HCT116 (cell line): ENCODE measurements around the gene WASHC2A. TPM values are rescaled to one million over a fixed set of nuclear protein-coding genes. Genes with fewer than 3 reads are reported as not detected.
"Not testable (repeated sequence)": the region's sequence is repeated elsewhere in the genome, so short reads cannot be mapped to it uniquely, and the experiment has no call there.

Experiments
- ATAC-seq: fragments of 200-7000 bp; cut with Tn5 transposase; 2 replicates; pipeline ENCODE4 v1.9.1; 2020; ENCODE audit warnings: mild to moderate bottlenecking, moderate library complexity
- BruUV-seq: library from RNA; stranded (reverse); fragments of 400-500 nt; replicated peaks from 2 replicates; lab custom pipeline; 2021; lab: Mats Ljungman, UMichigan
- CTCF ChIA-PET: fragments of 300-600 bp; sonication (Branson Sonifier 250); formaldehyde crosslinking; loops from one replicate; lab custom pipeline; 2021; ENCODE audit warnings: antibody characterized with exemption; lab: Charles Lee
- POLR2A ChIA-PET: fragments of 300-600, 350-600 bp; sonication (Branson Sonifier 250); formaldehyde crosslinking; loops from one replicate; lab custom pipeline; 2021; ENCODE audit warnings: antibody characterized with exemption; lab: Charles Lee
- RAD21 ChIA-PET, 2 experiments: fragments of 300-600 bp; sonication (Branson Sonifier 250); formaldehyde crosslinking; loops; one replicate each; lab custom pipeline; 2023; ENCODE audit warnings: low total read pairs in 2 of 2; ENCODE audit not compliant: uncharacterized antibody in 2 of 2, unreplicated experiment in 2 of 2, low non-redundant PET in 1 of 2; lab: Charles Lee
- DNase-seq: peaks from one replicate; pipeline ENCODE4 v3.0.0-alpha.2; 2010; ENCODE audit warnings: low read depth, low spot score
- H2AFZ ChIP-seq: fragments of 200-600 bp; shearing (Covaris generic), sonication (generic); 2 replicates; pipeline ENCODE4 v1.6.1; 2017; ENCODE audit warnings: low read depth, mixed run types, mixed read lengths, antibody characterized with exemption, low read length; ENCODE audit not compliant: poor library complexity, severe bottlenecking
- H3K27ac ChIP-seq: 2 replicates; pipeline ENCODE4 v1.5.1; 2012; ENCODE audit warnings: low read depth, low read length
- H3K27me3 ChIP-seq: fragments of 200-600 bp; sonication (generic); 2 replicates; pipeline ENCODE4 v1.6.1; 2016; ENCODE audit warnings: mixed run types, low read length, mixed read lengths; ENCODE audit not compliant: insufficient read depth
- H3K36me3 ChIP-seq, 2 experiments: fragments of 200-500 bp in 1 of 2; fragments of 200-600 bp in 1 of 2; sonication (Bioruptor generic) in 1 of 2; sonication (generic) in 1 of 2; 2 replicates each; pipeline versions ENCODE4 v1.5.1 to v1.6.1; 2014 to 2016; ENCODE audit warnings: low read length in 2 of 2, inconsistent platforms in 1 of 2, mixed read lengths in 1 of 2, mixed run types in 1 of 2; ENCODE audit not compliant: insufficient read depth in 2 of 2, control insufficient read depth in 1 of 2
- H3K4me1 ChIP-seq, 2 experiments: fragments of 200-600 bp in 1 of 2; sonication (generic) in 1 of 2; 2 replicates each; pipeline versions ENCODE4 v1.5.1 to v1.6.1; 2012 to 2017; ENCODE audit warnings: low read length in 2 of 2, inconsistent platforms in 1 of 2, mild to moderate bottlenecking in 1 of 2, mixed read lengths in 1 of 2, mixed run types in 1 of 2, moderate library complexity in 1 of 2; ENCODE audit not compliant: insufficient read depth in 2 of 2, control insufficient read depth in 1 of 2
- H3K4me2 ChIP-seq: fragments of 200-600 bp; sonication (generic); 2 replicates; pipeline ENCODE4 v1.6.1; 2017; ENCODE audit warnings: mixed run types, low read length, mixed read lengths
- H3K4me3 ChIP-seq, 2 experiments: fragments of 200-600 bp in 1 of 2; sonication (generic) in 1 of 2; replicated peaks in 1 of 2; 2 replicates each; pipeline ENCODE4 v1.5.1; 2011 to 2016; ENCODE audit warnings: low read length in 2 of 2, control low read depth in 1 of 2, low read depth in 1 of 2, mild to moderate bottlenecking in 1 of 2, mixed read lengths in 1 of 2, mixed run types in 1 of 2
- H3K79me2 ChIP-seq: fragments of 200-600 bp; sonication (generic); 2 replicates; pipeline ENCODE4 v1.6.1; 2017; ENCODE audit warnings: mild to moderate bottlenecking, mixed run types, low read length, moderate library complexity, mixed read lengths; ENCODE audit not compliant: insufficient read depth
- H3K9ac ChIP-seq: fragments of 200-600 bp; sonication (generic); 2 replicates; pipeline ENCODE4 v1.6.1; 2016; ENCODE audit warnings: low read length, mixed read lengths
- H3K9me2 ChIP-seq: fragments of 200-600 bp; sonication (generic), shearing (Covaris generic); 2 replicates; pipeline ENCODE4 v1.6.1; 2017; ENCODE audit warnings: mixed run types, mild to moderate bottlenecking, moderate library complexity; ENCODE audit not compliant: insufficient read depth
- H3K9me3 ChIP-seq, 2 experiments: fragments of 200-500 bp in 1 of 2; fragments of 200-600 bp in 1 of 2; sonication (Bioruptor generic) in 1 of 2; sonication (generic) in 1 of 2; 2 replicates each; pipeline ENCODE4 v1.6.1; 2014 to 2017; ENCODE audit warnings: low read length in 2 of 2, mixed read lengths in 2 of 2, inconsistent platforms in 1 of 2, low read depth in 1 of 2, mild to moderate bottlenecking in 1 of 2, mixed run types in 1 of 2, moderate library complexity in 1 of 2; ENCODE audit not compliant: control insufficient read depth in 1 of 2, insufficient read depth in 1 of 2
- H4K20me1 ChIP-seq: fragments of 200-600 bp; sonication (generic), shearing (Covaris generic); 2 replicates; pipeline ENCODE4 v1.6.1; 2017; ENCODE audit warnings: mixed run types, mild to moderate bottlenecking, moderate library complexity; ENCODE audit not compliant: insufficient read depth
- ATF3 ChIP-seq: IDR thresholded peaks from 2 replicates; pipeline ENCODE4 v1.6.1; 2012
- CBX3 ChIP-seq: IDR thresholded peaks from 2 replicates; pipeline ENCODE4 v1.6.1; 2012; ENCODE audit warnings: low read depth
- CTCF ChIP-seq, 3 experiments: fragments of 200-600 bp in 1 of 3; sonication (generic) in 1 of 3; IDR thresholded peaks in 2 of 3; conservative IDR thresholded peaks in 1 of 3; 2 replicates each; pipeline ENCODE4 v1.5.1; 2012 to 2017; ENCODE audit warnings: low read depth in 2 of 3, low read length in 2 of 3, antibody characterized with exemption in 1 of 3, borderline replicate concordance in 1 of 3, control low read depth in 1 of 3, mild to moderate bottlenecking in 1 of 3, mixed read lengths in 1 of 3, mixed run types in 1 of 3, moderate library complexity in 1 of 3; ENCODE audit not compliant: insufficient read depth in 1 of 3
- ELF1 ChIP-seq: IDR thresholded peaks from 2 replicates; pipeline ENCODE4 v1.6.1; 2012; ENCODE audit warnings: low read depth, borderline replicate concordance
- EZH2 ChIP-seq: fragments of 200-600 bp; sonication (generic); IDR thresholded peaks from 2 replicates; pipeline ENCODE4 v1.6.1; 2017; ENCODE audit warnings: antibody characterized with exemption, mixed run types
- EZH2phosphoT487 ChIP-seq: fragments of 200-600 bp; IDR thresholded peaks from 2 replicates; pipeline ENCODE4 v1.6.1; 2018; ENCODE audit warnings: antibody characterized with exemption, borderline replicate concordance
- FOSL1 ChIP-seq: IDR thresholded peaks from 2 replicates; pipeline ENCODE4 v1.6.1; 2012; ENCODE audit warnings: low read depth
- MAX ChIP-seq: IDR thresholded peaks from 2 replicates; pipeline ENCODE4 v1.6.1; 2012
- POLR2A ChIP-seq: IDR thresholded peaks from 2 replicates; pipeline ENCODE4 v1.7.0; 2011; ENCODE audit warnings: borderline replicate concordance; ENCODE audit not compliant: insufficient read depth, insufficient read length; ENCODE audit errors: extremely low read depth
- POLR2AphosphoS5 ChIP-seq: IDR thresholded peaks from 2 replicates; pipeline ENCODE4 v1.6.1; 2011; ENCODE audit warnings: mild to moderate bottlenecking, low read depth, low read length, moderate library complexity
- RAD21 ChIP-seq: IDR thresholded peaks from 2 replicates; pipeline ENCODE4 v1.6.1; 2012; ENCODE audit warnings: low read depth, mild to moderate bottlenecking
- SIN3A ChIP-seq: IDR thresholded peaks from 2 replicates; pipeline ENCODE4 v1.6.1; 2012; ENCODE audit warnings: low read depth
- SP1 ChIP-seq: IDR thresholded peaks from 2 replicates; pipeline ENCODE4 v1.6.1; 2012; ENCODE audit warnings: low read depth
- SRF ChIP-seq: IDR thresholded peaks from 2 replicates; pipeline ENCODE4 v1.6.1; 2012; ENCODE audit warnings: low read depth
- YY1 ChIP-seq: IDR thresholded peaks from 2 replicates; pipeline ENCODE4 v1.6.1; 2011; ENCODE audit warnings: low read length, low read depth, moderate library complexity, mild to moderate bottlenecking; ENCODE audit not compliant: insufficient replicate concordance; ENCODE audit errors: extremely low read depth
- ZBTB33 ChIP-seq: IDR thresholded peaks from 2 replicates; pipeline ENCODE4 v1.6.1; 2011; ENCODE audit warnings: mild to moderate bottlenecking, low read length, moderate library complexity; ENCODE audit not compliant: insufficient replicate concordance; ENCODE audit errors: extremely low read depth
- ZNF274 ChIP-seq: fragments of 200-500 bp; sonication (Bioruptor generic); IDR thresholded peaks from 2 replicates; pipeline ENCODE4 v1.6.1; 2014; ENCODE audit warnings: mild to moderate bottlenecking, low read depth, low read length, inconsistent platforms
- intact Hi-C: fragments of 100-400 bp; cut with micrococcal nuclease; formaldehyde crosslinking; loops from 2 replicates; pipeline ENCODE4 v1.10.0; 2022
- total RNA-seq: library from RNA; stranded (reverse); gene quantifications from one replicate; pipeline ENCODE4 v1.2.1, GENCODE V29; 2021; ENCODE audit not compliant: unreplicated experiment

Gene WASHC2A
- total RNA-seq, 1 experiment from 2014 or later, result 19.2 TPM

GRCh38 chr10:50024716-50025383 is 42.9 kb upstream of the WASHC2A start:
- H3K27me3 ChIP-seq, H3K4me3 ChIP-seq, H3K9ac ChIP-seq, H3K9me2 ChIP-seq, BruUV-seq, intact Hi-C loops, ATAC-seq, RAD21 ChIA-PET, H3K4me1 ChIP-seq, H3K4me2 ChIP-seq, H3K36me3 ChIP-seq, POLR2A ChIA-PET, DNase-seq, H3K27ac ChIP-seq, H4K20me1 ChIP-seq, H2AFZ ChIP-seq, H3K79me2 ChIP-seq, CTCF ChIA-PET, H3K9me3 ChIP-seq: not testable (repeated sequence)

- no peaks in the 10 kb centered on the region for H3K79me2 ChIP-seq
- H3K27ac ChIP-seq, result no peak overlapping the region
- ChIA-PET POLR2A (no interaction called here), RAD21 (no interaction called here), CTCF (no interaction called here)
- H3K4me2 ChIP-seq, result no peak overlapping the region
- no peaks in the 10 kb centered on the region for H4K20me1 ChIP-seq
- no peak overlapping the region for H3K9ac ChIP-seq
- H3K27me3 ChIP-seq, result no peaks in the 10 kb centered on the region; the same call in 1 of the 2 replicates
- no TSS peak for BruUV-seq
- no peaks in the 10 kb centered on the region for H3K9me3 ChIP-seq
- ATAC-seq, result no peak
- no peak overlapping the region for H3K4me3 ChIP-seq
- H3K36me3 ChIP-seq, result no peaks in the 10 kb centered on the region
- DNase-seq, result no peak
- H3K4me1 ChIP-seq, result no peaks in the 10 kb centered on the region
- no peak overlapping the region for H2AFZ ChIP-seq
- H3K9me2 ChIP-seq, result no peaks in the 10 kb centered on the region
- intact Hi-C loops, result no loop called here
- TF ChIP-seq MAX, result no peak
- no peak for TF ChIP-seq EZH2phosphoT487
- TF ChIP-seq SRF, result no peak
- no peak for TF ChIP-seq ZNF274
- no peak for TF ChIP-seq ZBTB33
- no peak for TF ChIP-seq POLR2A
- TF ChIP-seq EZH2, result no peak
- no peak for TF ChIP-seq POLR2AphosphoS5
- no peak for TF ChIP-seq SIN3A
- no peak for TF ChIP-seq SP1
- no peak for TF ChIP-seq ELF1
- TF ChIP-seq ATF3, result no peak
- TF ChIP-seq CBX3, result no peak
- TF ChIP-seq FOSL1, result no peak
- no peak for TF ChIP-seq YY1
- TF ChIP-seq CTCF (IDR thresholded peaks at IDR 0.05 in 2 of 3, conservative IDR thresholded peaks at IDR 0.05 in 1 of 3; ENCODE audit: borderline replicate concordance in 1 of 3, insufficient read depth in 1 of 3, low read depth in 2 of 3, low read length in 2 of 3), result no peak
- TF ChIP-seq RAD21, result no peak
Measured at GRCh38 chr10:50025627-50026026, 42.1 kb upstream of the WASHC2A start.
